AG04449 (cell line): ENCODE data around the gene PHF21B.

ENCODE experiments used
- CTCF ChIA-PET: fragments of 350-600 bp; formaldehyde crosslinking; extraction: SDS; loops from one replicate; lab custom pipeline; 2021; ENCODE audit warnings: antibody characterized with exemption; lab: Yijun Ruan, JAX
- POLR2A ChIA-PET: fragments of 400-600, 350-600 bp; formaldehyde crosslinking; extraction: SDS; loops from one replicate; lab custom pipeline; 2020; ENCODE audit warnings: antibody characterized with exemption, inconsistent platforms; lab: Yijun Ruan, JAX
- DNase-seq: peaks from one replicate; pipeline ENCODE4 v3.0.0-alpha.2; 2010; ENCODE audit warnings: low read depth, low spot score
- H3K4me3 ChIP-seq: 2 replicates; pipeline ENCODE4 v1.5.1; 2011; ENCODE audit warnings: low read depth, mild to moderate bottlenecking, control low read depth, low read length
- TF ChIP-seq, protein P1 (sequence below): IDR thresholded peaks from one replicate; pipeline ENCODE4 v1.5.1; 2011; ENCODE audit warnings: mild to moderate bottlenecking, moderate library complexity, low read length, control low read depth, inconsistent platforms; ENCODE audit not compliant: insufficient read depth; ENCODE audit errors: missing control alignments

Gene PHF21B

DNA sequence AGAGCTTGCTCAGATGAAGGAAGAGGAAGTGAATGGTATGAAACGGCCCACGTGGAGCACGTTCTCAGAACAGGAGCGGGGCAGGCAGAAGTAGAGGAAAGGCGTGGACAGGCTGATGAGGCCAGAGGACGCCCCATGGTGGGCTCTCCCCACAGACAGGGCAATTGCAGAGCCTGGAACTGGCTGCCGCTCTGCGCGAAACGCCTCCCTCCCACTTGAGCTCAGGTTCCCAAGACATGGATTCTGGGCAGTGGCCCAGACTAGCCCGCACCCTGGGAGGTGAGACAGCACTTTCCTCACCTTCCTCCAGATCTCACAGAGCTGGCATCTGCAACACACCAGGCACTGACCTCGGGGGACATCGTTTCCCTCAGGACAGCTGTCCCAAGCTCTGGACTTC is 117.6 kb downstream of the PHF21B start:
- CTCF ChIA-PET = no interaction called here
- POLR2A ChIA-PET = no interaction called here
- DNase-seq = no peak
- H3K4me3 ChIP-seq = no peak overlapping the region
- TF ChIP-seq, protein P1, sequence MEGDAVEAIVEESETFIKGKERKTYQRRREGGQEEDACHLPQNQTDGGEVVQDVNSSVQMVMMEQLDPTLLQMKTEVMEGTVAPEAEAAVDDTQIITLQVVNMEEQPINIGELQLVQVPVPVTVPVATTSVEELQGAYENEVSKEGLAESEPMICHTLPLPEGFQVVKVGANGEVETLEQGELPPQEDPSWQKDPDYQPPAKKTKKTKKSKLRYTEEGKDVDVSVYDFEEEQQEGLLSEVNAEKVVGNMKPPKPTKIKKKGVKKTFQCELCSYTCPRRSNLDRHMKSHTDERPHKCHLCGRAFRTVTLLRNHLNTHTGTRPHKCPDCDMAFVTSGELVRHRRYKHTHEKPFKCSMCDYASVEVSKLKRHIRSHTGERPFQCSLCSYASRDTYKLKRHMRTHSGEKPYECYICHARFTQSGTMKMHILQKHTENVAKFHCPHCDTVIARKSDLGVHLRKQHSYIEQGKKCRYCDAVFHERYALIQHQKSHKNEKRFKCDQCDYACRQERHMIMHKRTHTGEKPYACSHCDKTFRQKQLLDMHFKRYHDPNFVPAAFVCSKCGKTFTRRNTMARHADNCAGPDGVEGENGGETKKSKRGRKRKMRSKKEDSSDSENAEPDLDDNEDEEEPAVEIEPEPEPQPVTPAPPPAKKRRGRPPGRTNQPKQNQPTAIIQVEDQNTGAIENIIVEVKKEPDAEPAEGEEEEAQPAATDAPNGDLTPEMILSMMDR = no peak

DNA sequence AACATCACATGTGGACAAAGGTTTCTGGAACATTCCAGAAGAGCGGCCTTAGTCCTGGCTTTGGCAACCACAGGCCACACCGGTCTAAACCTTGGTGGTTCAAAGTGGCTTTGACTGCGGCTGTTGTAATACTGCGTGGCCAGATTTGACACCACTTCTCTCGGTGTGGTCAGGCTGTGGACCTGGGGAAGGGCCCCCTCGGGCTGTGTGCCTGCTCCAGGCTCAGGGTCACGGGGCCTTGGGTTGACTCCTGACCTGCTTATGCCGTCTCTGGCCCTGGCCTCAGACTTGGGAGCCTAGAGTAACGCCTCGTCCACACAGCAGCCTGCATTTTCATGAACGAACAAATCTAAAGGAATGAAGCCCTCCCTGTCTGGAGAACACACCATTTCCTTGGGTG is 118.0 kb downstream of the PHF21B start:
- POLR2A ChIA-PET = no interaction called here
- CTCF ChIA-PET = no interaction called here
- TF ChIP-seq, protein P1 = no peak
- DNase-seq = no peak
- H3K4me3 ChIP-seq = no peak overlapping the region

DNA sequence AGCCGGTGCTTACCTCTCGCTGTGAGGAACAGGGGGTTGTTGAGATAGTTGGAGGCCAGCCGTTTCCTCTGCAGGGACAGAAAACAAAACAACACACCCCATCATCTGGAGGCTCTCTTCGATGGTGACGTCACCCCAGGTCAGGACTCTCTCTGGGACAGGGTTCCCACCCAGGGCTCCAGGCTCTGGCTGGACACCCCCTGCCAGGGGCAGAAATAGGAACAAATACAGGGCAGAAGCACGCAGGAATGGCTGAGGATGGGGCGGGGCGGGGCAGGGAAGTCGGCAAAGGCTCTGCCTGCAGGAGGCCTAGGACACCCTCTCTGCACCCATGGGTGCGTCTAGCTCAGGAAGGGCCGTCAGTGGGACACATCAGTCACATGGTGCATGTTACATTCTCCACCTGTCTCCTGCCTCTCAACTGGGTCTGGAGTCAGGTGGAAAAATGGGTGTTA is 118.5 kb downstream of the PHF21B start:
- CTCF ChIA-PET = no interaction called here
- POLR2A ChIA-PET = no interaction called here
- no peak overlapping the region for H3K4me3 ChIP-seq
- DNase-seq = no peak
- TF ChIP-seq, protein P1 = no peak

DNA sequence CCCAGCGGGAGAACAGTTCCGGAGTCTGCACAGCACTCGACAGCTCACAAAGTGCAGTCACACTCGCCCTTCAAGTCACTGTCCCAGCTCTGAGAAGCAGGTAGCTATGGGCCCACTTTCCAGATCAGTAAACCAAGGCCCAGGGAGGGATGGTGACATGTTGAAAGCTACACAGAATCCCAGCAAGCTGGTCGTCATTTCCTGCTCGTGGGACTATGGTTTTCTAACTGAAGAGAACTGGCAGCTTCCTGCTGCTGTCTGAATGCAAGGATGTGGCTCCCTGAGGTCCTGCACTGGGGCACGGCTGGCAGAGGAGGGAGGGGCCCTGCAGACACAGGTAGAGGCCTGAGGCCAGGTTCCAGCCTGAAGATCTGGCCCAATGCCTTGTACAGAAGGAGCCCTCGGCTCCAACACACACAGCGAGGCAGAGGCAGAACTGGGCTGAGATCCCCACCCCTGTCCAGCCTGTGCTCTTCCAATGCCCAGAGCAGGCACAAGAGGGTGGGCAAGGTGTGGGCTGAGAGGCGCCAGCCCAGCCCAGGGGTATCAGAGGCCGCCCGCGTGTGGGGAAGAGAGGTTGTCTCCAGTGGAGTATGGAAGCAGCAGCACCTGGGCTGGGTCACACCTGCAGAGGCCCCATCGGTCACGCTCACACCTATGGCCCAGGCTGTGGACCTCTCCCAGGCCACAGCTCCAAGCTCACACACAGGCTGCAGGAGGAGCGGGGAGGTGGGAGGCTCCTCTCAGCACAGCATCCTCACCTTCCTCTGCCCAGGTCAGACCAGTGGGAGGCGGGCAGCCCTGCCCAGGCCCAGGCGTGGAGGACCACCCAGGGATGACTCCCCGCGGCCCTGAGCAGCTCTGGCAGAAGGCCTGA is 119.2 kb downstream of the PHF21B start:
- no peak overlapping the region for H3K4me3 ChIP-seq
- CTCF ChIA-PET = no interaction called here
- TF ChIP-seq, protein P1 = no peak
- no peak for DNase-seq
- POLR2A ChIA-PET = no interaction called here

DNA sequence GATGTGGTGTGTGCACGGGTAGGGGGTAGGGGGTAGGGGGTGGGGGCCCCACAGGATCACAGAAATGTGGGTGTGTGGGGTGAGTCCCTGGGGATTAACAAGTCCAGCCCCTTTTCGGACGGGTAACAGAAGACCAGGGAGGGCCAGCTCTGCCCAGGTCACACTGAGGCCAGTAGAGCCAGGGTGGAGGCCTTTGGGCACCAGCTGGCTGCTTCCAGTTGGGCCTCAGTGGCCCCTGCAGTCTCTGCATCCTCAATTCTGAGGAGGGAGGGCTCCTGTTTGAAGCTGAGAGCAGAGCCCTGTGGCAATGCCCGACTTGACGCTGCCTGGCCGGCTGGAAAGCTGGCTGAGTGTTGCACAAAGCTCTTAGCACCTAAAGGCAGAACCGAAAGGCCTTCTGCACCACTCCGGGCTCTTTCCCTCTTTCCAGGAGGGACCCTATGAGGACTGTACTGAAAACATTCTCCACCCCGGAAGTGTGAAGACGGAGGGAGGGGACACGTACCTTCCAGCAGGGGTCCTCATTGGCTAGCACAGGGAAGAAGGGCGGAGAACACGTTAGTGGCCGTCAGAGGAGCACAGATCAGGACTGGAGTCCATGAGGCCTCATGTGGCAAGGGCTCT is 120.4 kb downstream of the PHF21B start:
- POLR2A ChIA-PET = no interaction called here
- CTCF ChIA-PET = no interaction called here
- no peak overlapping the region for H3K4me3 ChIP-seq
- no peak for DNase-seq
- TF ChIP-seq, protein P1 = no peak

DNA sequence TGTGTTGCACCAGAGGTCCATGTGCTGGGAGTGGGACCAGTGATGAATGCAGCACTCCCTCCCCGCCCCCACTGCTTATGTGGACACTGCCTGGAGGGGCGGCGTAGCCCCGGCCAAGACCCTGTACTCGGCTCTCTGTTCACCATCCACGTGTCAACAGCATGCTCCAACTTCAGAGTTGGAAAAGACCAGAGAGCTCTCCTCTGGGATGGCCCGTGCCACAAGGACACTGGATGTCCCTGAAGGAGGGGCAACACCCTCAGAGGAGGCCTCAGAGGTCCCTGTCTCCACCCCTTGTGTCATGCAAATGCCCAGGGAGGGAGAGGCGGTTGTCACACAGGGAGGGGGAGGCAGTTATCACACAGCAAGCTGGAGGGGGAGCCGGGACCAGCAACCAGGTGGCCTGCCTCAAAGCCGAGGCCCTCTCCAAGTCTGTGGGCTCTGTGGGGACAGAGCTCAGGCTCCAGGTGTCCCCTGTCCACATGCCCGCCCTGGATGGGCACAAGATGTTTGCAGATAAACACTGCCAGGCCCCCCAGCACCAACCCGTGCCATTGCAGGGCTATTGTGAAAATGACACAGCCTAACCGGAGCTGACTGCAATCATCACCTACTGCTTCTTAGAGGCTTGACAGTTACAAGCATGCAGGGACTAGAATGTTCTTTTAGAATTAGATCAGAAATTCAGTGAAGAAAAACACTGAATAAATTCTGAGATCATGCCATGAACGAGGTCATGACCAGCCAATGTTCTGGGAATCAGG is 121.1 kb downstream of the PHF21B start:
- ChIA-PET POLR2A (no interaction called here), CTCF (no interaction called here)
- DNase-seq = no peak
- TF ChIP-seq, protein P1 = no peak
- no peak overlapping the region for H3K4me3 ChIP-seq
